ENCODE results near the gene AFG3L2. TPM values are rescaled to one million over a fixed set of nuclear protein-coding genes. Genes with fewer than 3 reads are reported as not detected.

Gene AFG3L2
- total and polyA plus RNA-seq, 4 donors: 22.5 to 55.4 (median 27.6) TPM

DNA sequence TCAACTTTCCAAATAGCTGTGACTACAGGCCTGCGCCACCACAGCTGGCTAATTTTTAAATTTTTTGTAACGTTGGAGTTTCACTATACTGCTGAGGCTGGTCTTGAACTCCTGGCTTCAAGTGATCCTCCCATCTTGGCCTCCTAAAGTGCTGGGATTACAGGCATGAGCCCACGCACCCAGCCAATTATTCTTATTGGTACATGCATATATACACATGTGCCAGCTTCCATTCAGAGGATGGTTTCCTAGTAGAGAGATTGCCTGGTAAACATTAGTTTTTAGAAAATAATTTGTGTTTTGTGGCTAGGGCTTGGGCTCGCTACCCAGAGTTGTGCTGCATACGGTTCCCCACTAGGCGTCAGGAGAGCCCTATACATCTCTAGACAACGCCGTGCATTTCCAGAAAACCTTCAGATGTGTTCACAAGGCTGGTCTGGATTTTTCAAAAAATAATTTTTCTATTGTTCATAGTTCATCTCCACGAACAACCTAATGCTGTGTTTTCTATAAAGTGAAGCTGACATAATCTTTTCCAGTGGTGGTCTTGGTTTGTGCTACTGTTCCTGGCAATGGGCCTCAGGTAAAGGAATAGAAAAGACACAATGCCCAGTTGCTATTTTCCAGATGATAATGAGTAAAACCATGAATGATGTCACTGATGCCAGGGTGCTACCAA lies 14.6 kb upstream of the AFG3L2 start:
- Histone ChIP-seq H3K9me3 (ENCODE audit: control insufficient read depth in 4 of 4, low read length in 3 of 4) (no peaks in the 10 kb centered on the region), H3K36me3 (ENCODE audit: control insufficient read depth in 4 of 4, insufficient read depth in 3 of 4, low read depth in 1 of 4, low read length in 3 of 4) (no peaks in the 10 kb centered on the region), H3K9ac (ENCODE audit: low read depth in 1 of 2, low read length in 2 of 2) (no peak overlapping the region), H3K4me3 (ENCODE audit: low read depth in 1 of 3, low read length in 3 of 3) (no peak overlapping the region), H3K4me1 (ENCODE audit: control insufficient read depth in 4 of 4, insufficient read depth in 4 of 4, low read length in 3 of 4) (peaks cover 0 to 2% (median 0%) of the 10 kb centered on the region in 4 donors), H3K27ac (ENCODE audit: low read depth in 1 of 2, low read length in 2 of 2) (no peak overlapping the region), H3K27me3 (ENCODE audit: control insufficient read depth in 4 of 4, insufficient read depth in 4 of 4, low read length in 3 of 4) (no peaks in the 10 kb centered on the region)
- WGBS: 28% methylated on average over 9 of the region's 9 CpGs
- DNase-seq (ENCODE audit: low spot score): peak; percentile 59
- peak; percentile 91 to 92 for TF ChIP-seq RAD21 (IDR thresholded peaks at IDR 0.05)
- TF ChIP-seq, protein P1, sequence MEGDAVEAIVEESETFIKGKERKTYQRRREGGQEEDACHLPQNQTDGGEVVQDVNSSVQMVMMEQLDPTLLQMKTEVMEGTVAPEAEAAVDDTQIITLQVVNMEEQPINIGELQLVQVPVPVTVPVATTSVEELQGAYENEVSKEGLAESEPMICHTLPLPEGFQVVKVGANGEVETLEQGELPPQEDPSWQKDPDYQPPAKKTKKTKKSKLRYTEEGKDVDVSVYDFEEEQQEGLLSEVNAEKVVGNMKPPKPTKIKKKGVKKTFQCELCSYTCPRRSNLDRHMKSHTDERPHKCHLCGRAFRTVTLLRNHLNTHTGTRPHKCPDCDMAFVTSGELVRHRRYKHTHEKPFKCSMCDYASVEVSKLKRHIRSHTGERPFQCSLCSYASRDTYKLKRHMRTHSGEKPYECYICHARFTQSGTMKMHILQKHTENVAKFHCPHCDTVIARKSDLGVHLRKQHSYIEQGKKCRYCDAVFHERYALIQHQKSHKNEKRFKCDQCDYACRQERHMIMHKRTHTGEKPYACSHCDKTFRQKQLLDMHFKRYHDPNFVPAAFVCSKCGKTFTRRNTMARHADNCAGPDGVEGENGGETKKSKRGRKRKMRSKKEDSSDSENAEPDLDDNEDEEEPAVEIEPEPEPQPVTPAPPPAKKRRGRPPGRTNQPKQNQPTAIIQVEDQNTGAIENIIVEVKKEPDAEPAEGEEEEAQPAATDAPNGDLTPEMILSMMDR (IDR thresholded peaks at IDR 0.05; ENCODE audit: low read depth, low read length, missing input control): peak; percentile 80
- TF ChIP-seq, protein P2, sequence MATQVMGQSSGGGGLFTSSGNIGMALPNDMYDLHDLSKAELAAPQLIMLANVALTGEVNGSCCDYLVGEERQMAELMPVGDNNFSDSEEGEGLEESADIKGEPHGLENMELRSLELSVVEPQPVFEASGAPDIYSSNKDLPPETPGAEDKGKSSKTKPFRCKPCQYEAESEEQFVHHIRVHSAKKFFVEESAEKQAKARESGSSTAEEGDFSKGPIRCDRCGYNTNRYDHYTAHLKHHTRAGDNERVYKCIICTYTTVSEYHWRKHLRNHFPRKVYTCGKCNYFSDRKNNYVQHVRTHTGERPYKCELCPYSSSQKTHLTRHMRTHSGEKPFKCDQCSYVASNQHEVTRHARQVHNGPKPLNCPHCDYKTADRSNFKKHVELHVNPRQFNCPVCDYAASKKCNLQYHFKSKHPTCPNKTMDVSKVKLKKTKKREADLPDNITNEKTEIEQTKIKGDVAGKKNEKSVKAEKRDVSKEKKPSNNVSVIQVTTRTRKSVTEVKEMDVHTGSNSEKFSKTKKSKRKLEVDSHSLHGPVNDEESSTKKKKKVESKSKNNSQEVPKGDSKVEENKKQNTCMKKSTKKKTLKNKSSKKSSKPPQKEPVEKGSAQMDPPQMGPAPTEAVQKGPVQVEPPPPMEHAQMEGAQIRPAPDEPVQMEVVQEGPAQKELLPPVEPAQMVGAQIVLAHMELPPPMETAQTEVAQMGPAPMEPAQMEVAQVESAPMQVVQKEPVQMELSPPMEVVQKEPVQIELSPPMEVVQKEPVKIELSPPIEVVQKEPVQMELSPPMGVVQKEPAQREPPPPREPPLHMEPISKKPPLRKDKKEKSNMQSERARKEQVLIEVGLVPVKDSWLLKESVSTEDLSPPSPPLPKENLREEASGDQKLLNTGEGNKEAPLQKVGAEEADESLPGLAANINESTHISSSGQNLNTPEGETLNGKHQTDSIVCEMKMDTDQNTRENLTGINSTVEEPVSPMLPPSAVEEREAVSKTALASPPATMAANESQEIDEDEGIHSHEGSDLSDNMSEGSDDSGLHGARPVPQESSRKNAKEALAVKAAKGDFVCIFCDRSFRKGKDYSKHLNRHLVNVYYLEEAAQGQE (IDR thresholded peaks at IDR 0.05): no peak

DNA sequence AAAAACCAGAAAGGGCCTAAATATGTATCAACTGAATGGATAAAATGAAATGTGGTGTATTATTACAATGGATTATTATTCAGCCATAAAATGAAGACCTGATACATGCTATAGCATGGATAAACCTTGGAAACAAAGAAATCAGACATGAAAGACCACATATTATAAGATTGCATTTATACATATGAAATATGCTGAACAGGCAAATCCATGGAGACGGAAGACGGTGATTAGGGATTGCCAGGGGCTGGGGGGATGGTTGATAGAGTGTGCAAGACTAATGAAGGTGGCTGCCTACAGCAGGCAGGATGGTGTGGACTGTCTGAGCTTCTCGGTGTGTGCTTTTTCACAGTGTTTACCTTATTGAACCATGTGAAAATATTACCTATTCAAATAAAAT lies 11.4 kb upstream of the AFG3L2 start:
- TF ChIP-seq, protein P3, sequence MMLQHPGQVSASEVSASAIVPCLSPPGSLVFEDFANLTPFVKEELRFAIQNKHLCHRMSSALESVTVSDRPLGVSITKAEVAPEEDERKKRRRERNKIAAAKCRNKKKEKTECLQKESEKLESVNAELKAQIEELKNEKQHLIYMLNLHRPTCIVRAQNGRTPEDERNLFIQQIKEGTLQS (IDR thresholded peaks at IDR 0.05): no peak
- TF ChIP-seq, protein P1 (IDR thresholded peaks at IDR 0.05; ENCODE audit: low read depth, low read length, missing input control): no peak
- TF ChIP-seq JUND (IDR thresholded peaks at IDR 0.05) (no peak), TAF1 (conservative IDR thresholded peaks at IDR 0.05) (no peak), RAD21 (IDR thresholded peaks at IDR 0.05) (no peak)
- TF ChIP-seq, protein P4, sequence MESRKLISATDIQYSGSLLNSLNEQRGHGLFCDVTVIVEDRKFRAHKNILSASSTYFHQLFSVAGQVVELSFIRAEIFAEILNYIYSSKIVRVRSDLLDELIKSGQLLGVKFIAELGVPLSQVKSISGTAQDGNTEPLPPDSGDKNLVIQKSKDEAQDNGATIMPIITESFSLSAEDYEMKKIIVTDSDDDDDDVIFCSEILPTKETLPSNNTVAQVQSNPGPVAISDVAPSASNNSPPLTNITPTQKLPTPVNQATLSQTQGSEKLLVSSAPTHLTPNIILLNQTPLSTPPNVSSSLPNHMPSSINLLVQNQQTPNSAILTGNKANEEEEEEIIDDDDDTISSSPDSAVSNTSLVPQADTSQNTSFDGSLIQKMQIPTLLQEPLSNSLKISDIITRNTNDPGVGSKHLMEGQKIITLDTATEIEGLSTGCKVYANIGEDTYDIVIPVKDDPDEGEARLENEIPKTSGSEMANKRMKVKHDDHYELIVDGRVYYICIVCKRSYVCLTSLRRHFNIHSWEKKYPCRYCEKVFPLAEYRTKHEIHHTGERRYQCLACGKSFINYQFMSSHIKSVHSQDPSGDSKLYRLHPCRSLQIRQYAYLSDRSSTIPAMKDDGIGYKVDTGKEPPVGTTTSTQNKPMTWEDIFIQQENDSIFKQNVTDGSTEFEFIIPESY (IDR thresholded peaks at IDR 0.05): no peak
- TF ChIP-seq, protein P5, sequence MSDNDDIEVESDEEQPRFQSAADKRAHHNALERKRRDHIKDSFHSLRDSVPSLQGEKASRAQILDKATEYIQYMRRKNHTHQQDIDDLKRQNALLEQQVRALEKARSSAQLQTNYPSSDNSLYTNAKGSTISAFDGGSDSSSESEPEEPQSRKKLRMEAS (IDR thresholded peaks at IDR 0.05): no peak
- DNase-seq (ENCODE audit: low spot score): no peak
- H3K27me3 ChIP-seq (ENCODE audit: control insufficient read depth in 4 of 4, insufficient read depth in 4 of 4, low read length in 3 of 4): no peaks in the 10 kb centered on the region
- H3K9ac ChIP-seq (ENCODE audit: low read depth in 1 of 2, low read length in 2 of 2): no peak overlapping the region
- no peaks in the 10 kb centered on the region for H3K4me1 ChIP-seq (ENCODE audit: control insufficient read depth in 4 of 4, insufficient read depth in 4 of 4, low read length in 3 of 4)
- H3K9me3 ChIP-seq (ENCODE audit: control insufficient read depth in 4 of 4, low read length in 3 of 4): no peaks in the 10 kb centered on the region
- WGBS: 75% methylated on average over 3 of the region's 3 CpGs
- H3K4me3 ChIP-seq (ENCODE audit: low read depth in 1 of 3, low read length in 3 of 3): no peak overlapping the region
- H3K36me3 ChIP-seq (ENCODE audit: control insufficient read depth in 4 of 4, insufficient read depth in 3 of 4, low read depth in 1 of 4, low read length in 3 of 4): no peaks in the 10 kb centered on the region
- H3K27ac ChIP-seq (ENCODE audit: low read depth in 1 of 2, low read length in 2 of 2): no peak overlapping the region
